K562 (cell line): Measurements from ENCODE around the gene TEDC1. TPM values are rescaled to one million over a fixed set of nuclear protein-coding genes. Genes with fewer than 3 reads are reported as not detected.

Source experiments
- ATAC-seq: fragments of 200-7000 bp; cut with Tn5 transposase; 3 replicates; pipeline ENCODE4 v1.9.1; 2020; ENCODE audit warnings: moderate library complexity
- BruUV-seq: library from RNA; stranded (reverse); fragments of 400-500 nt; replicated peaks from 2 replicates; lab custom pipeline; 2021; lab: Mats Ljungman, UMichigan
- CTCF ChIA-PET: fragments of 300-600 bp; formaldehyde crosslinking; extraction: SDS; loops from one replicate; lab custom pipeline; 2021; ENCODE audit warnings: low intra/inter-chr PET ratio; lab: Yijun Ruan, JAX
- POLR2A ChIA-PET: fragments of 300-600, 350-650 bp; sonication (Branson Sonifier 250); formaldehyde crosslinking; extraction: SDS; loops from one replicate; lab custom pipeline; 2021; ENCODE audit warnings: antibody characterized with exemption, inconsistent platforms; lab: Yijun Ruan, JAX
- DNase-seq, 4 experiments: peaks; one replicate each; pipeline versions ENCODE4 v3.0.0 to v3.0.0-alpha.2; 2011 to 2018; ENCODE audit warnings: low spot score in 3 of 4, mixed read lengths in 3 of 4; ENCODE audit errors: extremely low read depth in 1 of 4
- FAIRE-seq: peaks from 2 replicates; lab custom pipeline; 2011; peaks lifted over from hg19 to GRCh38; lab: Jason Lieb, UNC
- H2AFZ ChIP-seq: 2 replicates; pipeline ENCODE4 v1.6.0; 2011; ENCODE audit warnings: low read depth, low read length, control low read depth, inconsistent platforms
- H3K27ac ChIP-seq: fragments of 200-600 bp; 3 replicates; pipeline ENCODE4 v1.8.0; 2011; ENCODE audit warnings: low read depth, mild to moderate bottlenecking, control low read depth, inconsistent platforms, low read length, moderate library complexity, mixed read lengths; ENCODE audit errors: extremely low read depth
- H3K27me3 ChIP-seq, 2 experiments: fragments of 300-600 bp in 1 of 2; 2 replicates in 1 of 2; 3 replicates in 1 of 2; pipeline versions ENCODE4 v1.6.0 to v1.8.0; 2011; ENCODE audit warnings: inconsistent platforms in 2 of 2, low read length in 2 of 2, mild to moderate bottlenecking in 1 of 2, mixed read lengths in 1 of 2, moderate library complexity in 1 of 2; ENCODE audit not compliant: control insufficient read depth in 2 of 2, insufficient read depth in 2 of 2
- H3K36me3 ChIP-seq: fragments of 300-600 bp; 3 replicates; pipeline ENCODE4 v1.8.0; 2011; ENCODE audit warnings: mild to moderate bottlenecking, low read length, inconsistent platforms; ENCODE audit not compliant: control insufficient read depth, insufficient read depth
- H3K4me1 ChIP-seq, 2 experiments: fragments of 200-600 bp in 1 of 2; replicated peaks in 1 of 2; 2 replicates in 1 of 2; 3 replicates in 1 of 2; pipeline versions ENCODE4 v1.5.1 to v1.8.0; 2011; ENCODE audit warnings: inconsistent platforms in 2 of 2, low read length in 2 of 2, mild to moderate bottlenecking in 1 of 2, mixed read lengths in 1 of 2, moderate library complexity in 1 of 2; ENCODE audit not compliant: control insufficient read depth in 2 of 2, insufficient read depth in 2 of 2
- H3K4me2 ChIP-seq: 2 replicates; pipeline ENCODE4 v1.6.1; 2011; ENCODE audit warnings: low read length, control low read depth, inconsistent platforms, mixed read lengths; ENCODE audit not compliant: insufficient read depth
- H3K4me3 ChIP-seq: fragments of 200-600 bp; sonication (generic), shearing (Covaris generic); 2 replicates; pipeline ENCODE4 v1.5.1; 2016; ENCODE audit warnings: control low read depth, inconsistent platforms
- H3K79me2 ChIP-seq: fragments of 200-600 bp; 3 replicates; pipeline ENCODE4 v1.8.0; 2011; ENCODE audit warnings: low read length, inconsistent platforms; ENCODE audit not compliant: control insufficient read depth, insufficient read depth
- H3K9ac ChIP-seq, 2 experiments: 2 replicates each; pipeline versions ENCODE4 v1.6.0 to v1.6.1; 2011; ENCODE audit warnings: low read depth in 2 of 2, low read length in 2 of 2, control low read depth in 1 of 2, inconsistent platforms in 1 of 2, mild to moderate bottlenecking in 1 of 2, mixed read lengths in 1 of 2; ENCODE audit not compliant: insufficient read depth in 1 of 2
- H3K9me1 ChIP-seq: one replicate; pipeline ENCODE4 v1.6.0; 2011; ENCODE audit warnings: inconsistent platforms, mild to moderate bottlenecking, low read length, moderate library complexity; ENCODE audit not compliant: control insufficient read depth, insufficient read depth
- H3K9me3 ChIP-seq: replicated peaks from 2 replicates; pipeline ENCODE4 v1.5.1; 2011; ENCODE audit warnings: low read depth, low read length, inconsistent platforms; ENCODE audit not compliant: control insufficient read depth, insufficient read depth
- H4K20me1 ChIP-seq: replicated peaks from 2 replicates; pipeline ENCODE4 v1.6.1; 2011; ENCODE audit warnings: low read length, inconsistent platforms, mixed read lengths; ENCODE audit not compliant: control insufficient read depth, insufficient read depth
- CTCF ChIP-seq, 3 experiments: IDR thresholded peaks in 2 of 3; conservative IDR thresholded peaks in 1 of 3; 2 replicates each; pipeline ENCODE4 v1.5.1; 2011 to 2012; ENCODE audit warnings: low read length in 3 of 3, mild to moderate bottlenecking in 3 of 3, control low read depth in 2 of 3, improper control_type of control experiment in 1 of 3, inconsistent platforms in 1 of 3, low read depth in 1 of 3, mixed read lengths in 1 of 3, moderate library complexity in 1 of 3; ENCODE audit not compliant: insufficient read depth in 2 of 3
- ID3 ChIP-seq, 2 experiments: fragments of 250-450 bp in 1 of 2; fragments of 450-650 bp in 1 of 2; sonication (Bioruptor Pico) in 1 of 2; IDR thresholded peaks; 2 replicates each; pipeline versions ENCODE4 v1.6.1 to v1.8.0; 2016 to 2021; ENCODE audit warnings: mild to moderate bottlenecking in 2 of 2, moderate library complexity in 2 of 2, missing compliant biosample characterization in 1 of 2, missing genetic modification characterization in 1 of 2
- NFATC3 ChIP-seq: fragments of 450-650 bp; IDR thresholded peaks from 2 replicates; pipeline ENCODE4 v1.6.1; 2017; ENCODE audit warnings: mild to moderate bottlenecking
- RAD51 ChIP-seq: fragments of 450-650 bp; IDR thresholded peaks from 2 replicates; pipeline ENCODE4 v1.7.1; 2016; ENCODE audit warnings: low read depth, mild to moderate bottlenecking, borderline replicate concordance
- ZNF165 ChIP-seq: fragments of 250-450 bp; sonication (Bioruptor Pico); IDR thresholded peaks from 2 replicates; pipeline ENCODE4 v1.4.0; 2020; ENCODE audit warnings: borderline replicate concordance
- WGBS: fragments of 100-300 bp; shearing (Covaris generic); methylation state at CpG from one replicate; pipeline ENCODE4 v1.1.6; 2016; ENCODE audit warnings: low coverage, mixed read lengths; ENCODE audit not compliant: insufficient coverage; ENCODE audit errors: missing lambda C conversion rate; 5-methylcytosine and 5-hydroxymethylcytosine counted together
- in situ Hi-C: fragments of 300-500 bp; cut with MboI; formaldehyde crosslinking; loops from 4 replicates; pipeline ENCODE4 v1.15.0; 2018; ENCODE audit warnings: inconsistent platforms, mixed read lengths
- intact Hi-C: fragments of 100-400 bp; cut with micrococcal nuclease; formaldehyde crosslinking; loops from 2 replicates; pipeline ENCODE4 v1.14.2; 2022
- polyA plus RNA-seq, 8 experiments: library from polyadenylated mRNA; depleted of rRNA in 4 of 8; stranded (reverse) in 5 of 8; unstranded in 3 of 8; fragments of >200 nt; fragmentation: Nextera tagmentation in 2 of 8; fragmentation: Illumina TruSeq in 1 of 8; extraction: Ambion mirVana in 2 of 8; extraction: Trizol in 1 of 8; gene quantifications; 2 replicates each; pipeline versions ENCODE4 v1.2.1 to v1.2.3, GENCODE V29; 2011 to 2014; ENCODE audit warnings: inconsistent platforms in 1 of 8, missing spikeins in 1 of 8
- total RNA-seq, 7 experiments: library from RNA; depleted of rRNA in 6 of 7; stranded (reverse); fragments of >200 nt in 6 of 7; fragmentation: Illumina TruSeq in 2 of 7; extraction: Trizol in 2 of 7; gene quantifications; 2 replicates each; pipeline versions ENCODE4 v1.2.1 to v1.2.3, GENCODE V29; 2011 to 2021; ENCODE audit warnings: low replicate concordance in 1 of 7

The TEDC1 gene
- total and polyA plus RNA-seq, 9 of the 15 experiments (the other 6 are each of a cell fraction or from before 2014, with no cell fraction given), result 0.21 to 28.3 (median 5.9) TPM

GRCh38 chr14:105471297-105471821, 19.7 kb upstream of the TEDC1 start:
- ATAC-seq, result peak; percentile 31; the same call in 2 of the 3 replicates

More at GRCh38 chr14:105471297-105471821, 19.7 kb upstream of the TEDC1 start:
- no peaks in the 10 kb centered on the region for H3K9me1 ChIP-seq
- H3K4me1 ChIP-seq, result peaks cover 0 to 73% of the 10 kb centered on the region in 2 experiments; a peak in 2 of 5 replicates
- no peak overlapping the region for H3K4me3 ChIP-seq
- H3K36me3 ChIP-seq, result peaks cover 31% of the 10 kb centered on the region; the same call in 1 of the 3 replicates
- no peak overlapping the region for H2AFZ ChIP-seq
- no peaks in the 10 kb centered on the region for H3K9me3 ChIP-seq
- peaks cover 0 to 7% of the 10 kb centered on the region in 2 experiments; a peak in 1 of 5 replicates for H3K27me3 ChIP-seq
- 49% methylated on average over 10 of the region's 19 CpGs for WGBS
- ChIA-PET POLR2A (interaction anchor here (1.2 to 1.9 kb wide), 3 partner anchors 9 to 25 kb away, joined by 4 to 8 read pairs (median 5); no protein-coding TSS in a partner anchor), CTCF (interaction anchor here (1.1 kb wide), 1 partner anchor 18 kb away, joined by 4 read pairs; no protein-coding TSS in a partner anchor)
- H3K79me2 ChIP-seq, result no peaks in the 10 kb centered on the region
- FAIRE-seq, result no peak
- intact Hi-C loops, result loop anchor here (10.0 kb wide), 1 partner anchor 53 kb away; the partner anchor contains the start of gene TMEM121
- no peaks in the 10 kb centered on the region; the same call in 1 of the 2 replicates for H4K20me1 ChIP-seq
- no peak overlapping the region for H3K27ac ChIP-seq
- H3K4me2 ChIP-seq, result no peak overlapping the region
- peak in 2 of 4 experiments; percentile 22 to 23 for DNase-seq
- TF ChIP-seq CTCF (IDR thresholded peaks at IDR 0.05 in 2 of 3, conservative IDR thresholded peaks at IDR 0.05 in 1 of 3; ENCODE audit: insufficient read depth in 2 of 3, low read depth in 1 of 3, low read length in 3 of 3), result peak in 2 of 3 experiments; percentile 7 to 20; a peak in 1 of 6 replicates
- no peak for TF ChIP-seq ZNF165 (CRISPR knock-in tag)
- no peak for TF ChIP-seq NFATC3
- no peak for TF ChIP-seq RAD51
- no peak for TF ChIP-seq ID3 (CRISPR knock-in tag; IDR thresholded peaks at IDR 0.05)
- no peak for TF ChIP-seq ID3 (tag; IDR thresholded peaks at IDR 0.05)
- no peak overlapping the region for H3K9ac ChIP-seq
- BruUV-seq, result no TSS peak
- in situ Hi-C loops, result no loop called here
